GM23338 (cell line): Measurements from ENCODE around the gene TMEM94.

Experiments
- CREB1 ChIP-seq: fragments of 250-450 bp; sonication (Bioruptor Pico); IDR thresholded peaks from 2 replicates; pipeline ENCODE4 v1.5.0; 2020; ENCODE audit warnings: low read depth, mild to moderate bottlenecking, moderate library complexity
- EZH2 ChIP-seq: fragments of 200-600 bp; sonication (generic); IDR thresholded peaks from one replicate; pipeline ENCODE4 v1.8.0; 2017; ENCODE audit warnings: antibody characterized with exemption, mild to moderate bottlenecking, low read depth; ENCODE audit not compliant: unreplicated experiment
- POLR2AphosphoS5 ChIP-seq: IDR thresholded peaks from 2 replicates; pipeline ENCODE4 v1.6.1; 2016; ENCODE audit warnings: antibody characterized with exemption, low read depth
- ZNF114 ChIP-seq: fragments of 250-450 bp; sonication (Bioruptor Pico); IDR thresholded peaks from 2 replicates; pipeline ENCODE4 v1.5.0; 2020; ENCODE audit warnings: mild to moderate bottlenecking, moderate library complexity
- ZNF331 ChIP-seq: fragments of 250-450 bp; sonication (Bioruptor Pico); IDR thresholded peaks from 2 replicates; pipeline ENCODE4 v1.5.0; 2020; ENCODE audit warnings: low read depth, mild to moderate bottlenecking, moderate library complexity
- TF ChIP-seq, protein P1 (sequence below), 2 experiments: fragments of 200-600 bp in 1 of 2; sonication (generic) in 1 of 2; conservative IDR thresholded peaks; 2 replicates each; pipeline versions ENCODE4 v1.5.1 to v1.6.1; 2016 to 2017; ENCODE audit warnings: antibody characterized with exemption in 2 of 2, low read depth in 2 of 2, mild to moderate bottlenecking in 2 of 2, moderate library complexity in 1 of 2
- TF ChIP-seq, protein P2 (sequence below): IDR thresholded peaks from one replicate; pipeline ENCODE4 v1.6.1; 2018; ENCODE audit warnings: antibody characterized with exemption; ENCODE audit not compliant: unreplicated experiment
- TF ChIP-seq, protein P3 (sequence below): IDR thresholded peaks from 2 replicates; pipeline ENCODE4 v1.6.1; 2016; ENCODE audit warnings: antibody characterized with exemption

DNA sequence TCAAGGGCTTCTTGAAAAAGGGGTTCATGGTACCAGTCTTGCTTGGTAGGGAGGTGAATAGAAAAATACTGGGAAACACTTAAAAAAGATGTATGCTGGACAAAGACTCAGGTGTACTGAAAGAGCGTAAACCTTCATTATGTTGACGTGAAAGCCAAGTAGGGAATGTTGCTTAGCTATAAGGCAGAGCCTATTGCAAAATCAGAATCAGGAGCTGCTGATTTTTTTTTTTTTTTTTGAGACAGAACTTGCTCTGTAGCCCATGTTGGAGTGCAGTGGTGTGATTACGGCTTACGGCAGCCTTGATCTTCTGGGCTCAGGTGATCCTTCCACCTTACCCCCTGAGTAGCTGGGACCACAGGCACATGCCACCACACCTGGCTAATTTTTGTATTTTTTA is 3.9 kb downstream of the TMEM94 start:
- TF ChIP-seq, protein P1, sequence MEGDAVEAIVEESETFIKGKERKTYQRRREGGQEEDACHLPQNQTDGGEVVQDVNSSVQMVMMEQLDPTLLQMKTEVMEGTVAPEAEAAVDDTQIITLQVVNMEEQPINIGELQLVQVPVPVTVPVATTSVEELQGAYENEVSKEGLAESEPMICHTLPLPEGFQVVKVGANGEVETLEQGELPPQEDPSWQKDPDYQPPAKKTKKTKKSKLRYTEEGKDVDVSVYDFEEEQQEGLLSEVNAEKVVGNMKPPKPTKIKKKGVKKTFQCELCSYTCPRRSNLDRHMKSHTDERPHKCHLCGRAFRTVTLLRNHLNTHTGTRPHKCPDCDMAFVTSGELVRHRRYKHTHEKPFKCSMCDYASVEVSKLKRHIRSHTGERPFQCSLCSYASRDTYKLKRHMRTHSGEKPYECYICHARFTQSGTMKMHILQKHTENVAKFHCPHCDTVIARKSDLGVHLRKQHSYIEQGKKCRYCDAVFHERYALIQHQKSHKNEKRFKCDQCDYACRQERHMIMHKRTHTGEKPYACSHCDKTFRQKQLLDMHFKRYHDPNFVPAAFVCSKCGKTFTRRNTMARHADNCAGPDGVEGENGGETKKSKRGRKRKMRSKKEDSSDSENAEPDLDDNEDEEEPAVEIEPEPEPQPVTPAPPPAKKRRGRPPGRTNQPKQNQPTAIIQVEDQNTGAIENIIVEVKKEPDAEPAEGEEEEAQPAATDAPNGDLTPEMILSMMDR (conservative IDR thresholded peaks at IDR 0.05; ENCODE audit: low read depth in 2 of 2): no peak
- TF ChIP-seq EZH2 (no peak), POLR2AphosphoS5 (no peak), ZNF114 (CRISPR knock-in tag) (no peak), ZNF331 (CRISPR knock-in tag) (no peak), CREB1 (CRISPR knock-in tag) (no peak)
- TF ChIP-seq, protein P2, sequence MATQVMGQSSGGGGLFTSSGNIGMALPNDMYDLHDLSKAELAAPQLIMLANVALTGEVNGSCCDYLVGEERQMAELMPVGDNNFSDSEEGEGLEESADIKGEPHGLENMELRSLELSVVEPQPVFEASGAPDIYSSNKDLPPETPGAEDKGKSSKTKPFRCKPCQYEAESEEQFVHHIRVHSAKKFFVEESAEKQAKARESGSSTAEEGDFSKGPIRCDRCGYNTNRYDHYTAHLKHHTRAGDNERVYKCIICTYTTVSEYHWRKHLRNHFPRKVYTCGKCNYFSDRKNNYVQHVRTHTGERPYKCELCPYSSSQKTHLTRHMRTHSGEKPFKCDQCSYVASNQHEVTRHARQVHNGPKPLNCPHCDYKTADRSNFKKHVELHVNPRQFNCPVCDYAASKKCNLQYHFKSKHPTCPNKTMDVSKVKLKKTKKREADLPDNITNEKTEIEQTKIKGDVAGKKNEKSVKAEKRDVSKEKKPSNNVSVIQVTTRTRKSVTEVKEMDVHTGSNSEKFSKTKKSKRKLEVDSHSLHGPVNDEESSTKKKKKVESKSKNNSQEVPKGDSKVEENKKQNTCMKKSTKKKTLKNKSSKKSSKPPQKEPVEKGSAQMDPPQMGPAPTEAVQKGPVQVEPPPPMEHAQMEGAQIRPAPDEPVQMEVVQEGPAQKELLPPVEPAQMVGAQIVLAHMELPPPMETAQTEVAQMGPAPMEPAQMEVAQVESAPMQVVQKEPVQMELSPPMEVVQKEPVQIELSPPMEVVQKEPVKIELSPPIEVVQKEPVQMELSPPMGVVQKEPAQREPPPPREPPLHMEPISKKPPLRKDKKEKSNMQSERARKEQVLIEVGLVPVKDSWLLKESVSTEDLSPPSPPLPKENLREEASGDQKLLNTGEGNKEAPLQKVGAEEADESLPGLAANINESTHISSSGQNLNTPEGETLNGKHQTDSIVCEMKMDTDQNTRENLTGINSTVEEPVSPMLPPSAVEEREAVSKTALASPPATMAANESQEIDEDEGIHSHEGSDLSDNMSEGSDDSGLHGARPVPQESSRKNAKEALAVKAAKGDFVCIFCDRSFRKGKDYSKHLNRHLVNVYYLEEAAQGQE: no peak
- TF ChIP-seq, protein P3, sequence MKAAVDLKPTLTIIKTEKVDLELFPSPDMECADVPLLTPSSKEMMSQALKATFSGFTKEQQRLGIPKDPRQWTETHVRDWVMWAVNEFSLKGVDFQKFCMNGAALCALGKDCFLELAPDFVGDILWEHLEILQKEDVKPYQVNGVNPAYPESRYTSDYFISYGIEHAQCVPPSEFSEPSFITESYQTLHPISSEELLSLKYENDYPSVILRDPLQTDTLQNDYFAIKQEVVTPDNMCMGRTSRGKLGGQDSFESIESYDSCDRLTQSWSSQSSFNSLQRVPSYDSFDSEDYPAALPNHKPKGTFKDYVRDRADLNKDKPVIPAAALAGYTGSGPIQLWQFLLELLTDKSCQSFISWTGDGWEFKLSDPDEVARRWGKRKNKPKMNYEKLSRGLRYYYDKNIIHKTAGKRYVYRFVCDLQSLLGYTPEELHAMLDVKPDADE: no peak
